ENCODE data around the gene PKP3.

Gene PKP3

DNA sequence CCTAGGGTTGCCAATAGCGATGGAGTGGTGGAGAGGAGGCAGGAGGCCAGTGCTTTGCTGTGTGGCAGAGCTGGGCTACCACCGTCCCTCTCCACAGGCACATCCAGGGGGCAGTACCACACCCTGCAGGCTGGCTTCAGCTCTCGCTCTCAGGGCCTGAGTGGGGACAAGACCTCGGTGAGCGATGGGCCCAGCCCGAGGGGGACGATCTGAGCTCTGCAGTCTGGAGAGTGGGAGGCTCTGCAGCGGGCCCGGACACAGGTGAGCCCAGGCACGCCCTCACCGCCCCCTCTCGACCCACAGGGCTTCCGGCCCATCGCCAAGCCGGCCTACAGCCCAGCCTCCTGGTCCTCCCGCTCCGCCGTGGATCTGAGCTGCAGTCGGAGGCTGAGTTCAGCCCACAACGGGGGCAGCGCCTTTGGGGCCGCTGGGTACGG lies 2.5 kb downstream of the PKP3 start:
- TF ChIP-seq FOXP2 (optimal IDR thresholded peaks at IDR 0.05; ENCODE audit: borderline replicate concordance, extremely low read depth, extremely low read length, insufficient read depth) (no peak), TAF1 (IDR thresholded peaks at IDR 0.05; ENCODE audit: borderline replicate concordance, insufficient read depth, low read length) (no peak), SIN3A (IDR thresholded peaks at IDR 0.05; ENCODE audit: borderline replicate concordance, insufficient read depth, low read length) (no peak), POLR2AphosphoS5 (IDR thresholded peaks at IDR 0.05; ENCODE audit: low read depth, low read length) (no peak)
- TF ChIP-seq, protein P1, sequence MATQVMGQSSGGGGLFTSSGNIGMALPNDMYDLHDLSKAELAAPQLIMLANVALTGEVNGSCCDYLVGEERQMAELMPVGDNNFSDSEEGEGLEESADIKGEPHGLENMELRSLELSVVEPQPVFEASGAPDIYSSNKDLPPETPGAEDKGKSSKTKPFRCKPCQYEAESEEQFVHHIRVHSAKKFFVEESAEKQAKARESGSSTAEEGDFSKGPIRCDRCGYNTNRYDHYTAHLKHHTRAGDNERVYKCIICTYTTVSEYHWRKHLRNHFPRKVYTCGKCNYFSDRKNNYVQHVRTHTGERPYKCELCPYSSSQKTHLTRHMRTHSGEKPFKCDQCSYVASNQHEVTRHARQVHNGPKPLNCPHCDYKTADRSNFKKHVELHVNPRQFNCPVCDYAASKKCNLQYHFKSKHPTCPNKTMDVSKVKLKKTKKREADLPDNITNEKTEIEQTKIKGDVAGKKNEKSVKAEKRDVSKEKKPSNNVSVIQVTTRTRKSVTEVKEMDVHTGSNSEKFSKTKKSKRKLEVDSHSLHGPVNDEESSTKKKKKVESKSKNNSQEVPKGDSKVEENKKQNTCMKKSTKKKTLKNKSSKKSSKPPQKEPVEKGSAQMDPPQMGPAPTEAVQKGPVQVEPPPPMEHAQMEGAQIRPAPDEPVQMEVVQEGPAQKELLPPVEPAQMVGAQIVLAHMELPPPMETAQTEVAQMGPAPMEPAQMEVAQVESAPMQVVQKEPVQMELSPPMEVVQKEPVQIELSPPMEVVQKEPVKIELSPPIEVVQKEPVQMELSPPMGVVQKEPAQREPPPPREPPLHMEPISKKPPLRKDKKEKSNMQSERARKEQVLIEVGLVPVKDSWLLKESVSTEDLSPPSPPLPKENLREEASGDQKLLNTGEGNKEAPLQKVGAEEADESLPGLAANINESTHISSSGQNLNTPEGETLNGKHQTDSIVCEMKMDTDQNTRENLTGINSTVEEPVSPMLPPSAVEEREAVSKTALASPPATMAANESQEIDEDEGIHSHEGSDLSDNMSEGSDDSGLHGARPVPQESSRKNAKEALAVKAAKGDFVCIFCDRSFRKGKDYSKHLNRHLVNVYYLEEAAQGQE (IDR thresholded peaks at IDR 0.05; ENCODE audit: insufficient read depth in 1 of 2, low read depth in 2 of 2, low read length in 2 of 2), result no peak

DNA sequence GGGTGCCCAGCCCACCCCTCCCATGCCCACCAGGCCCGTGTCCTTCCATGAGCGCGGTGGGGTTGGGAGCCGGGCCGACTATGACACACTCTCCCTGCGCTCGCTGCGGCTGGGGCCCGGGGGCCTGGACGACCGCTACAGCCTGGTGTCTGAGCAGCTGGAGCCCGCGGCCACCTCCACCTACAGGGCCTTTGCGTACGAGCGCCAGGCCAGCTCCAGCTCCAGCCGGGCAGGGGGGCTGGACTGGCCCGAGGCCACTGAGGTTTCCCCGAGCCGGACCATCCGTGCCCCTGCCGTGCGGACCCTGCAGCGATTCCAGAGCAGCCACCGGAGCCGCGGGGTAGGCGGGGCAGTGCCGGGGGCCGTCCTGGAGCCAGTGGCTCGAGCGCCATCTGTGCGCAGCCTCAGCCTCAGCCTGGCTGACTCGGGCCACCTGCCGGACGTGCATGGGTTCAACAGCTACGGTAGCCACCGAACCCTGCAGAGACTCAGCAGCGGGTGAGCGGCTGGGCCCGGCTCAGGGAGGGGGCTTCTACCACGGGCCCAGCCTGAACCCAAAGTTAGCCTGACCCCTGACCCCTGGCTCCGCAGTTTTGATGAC lies 3.0 kb downstream of the PKP3 start:
- TF ChIP-seq FOXP2 (optimal IDR thresholded peaks at IDR 0.05; ENCODE audit: borderline replicate concordance, extremely low read depth, extremely low read length, insufficient read depth), result no peak
- TF ChIP-seq TAF1 (IDR thresholded peaks at IDR 0.05; ENCODE audit: borderline replicate concordance, insufficient read depth, low read length), result no peak
- TF ChIP-seq SIN3A (IDR thresholded peaks at IDR 0.05; ENCODE audit: borderline replicate concordance, insufficient read depth, low read length), result no peak
- TF ChIP-seq, protein P1 (IDR thresholded peaks at IDR 0.05; ENCODE audit: insufficient read depth in 1 of 2, low read depth in 2 of 2, low read length in 2 of 2), result no peak
- TF ChIP-seq POLR2AphosphoS5 (IDR thresholded peaks at IDR 0.05; ENCODE audit: low read depth, low read length), result no peak

DNA sequence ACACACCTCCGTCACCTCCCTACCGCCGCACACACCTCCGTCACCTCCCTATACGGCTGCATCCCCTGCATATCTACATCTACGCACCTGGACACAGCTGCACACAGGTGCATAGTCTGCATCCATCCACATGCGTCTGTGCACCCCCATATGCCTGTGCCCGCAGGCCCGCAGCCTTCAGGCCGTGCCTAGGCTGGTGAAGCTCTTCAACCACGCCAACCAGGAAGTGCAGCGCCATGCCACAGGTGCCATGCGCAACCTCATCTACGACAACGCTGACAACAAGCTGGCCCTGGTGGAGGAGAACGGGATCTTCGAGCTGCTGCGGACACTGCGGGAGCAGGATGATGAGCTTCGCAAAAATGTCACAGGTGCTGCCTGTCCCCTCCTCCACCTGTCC lies 4.8 kb downstream of the PKP3 start:
- no peak for TF ChIP-seq TAF1 (IDR thresholded peaks at IDR 0.05; ENCODE audit: borderline replicate concordance, insufficient read depth, low read length)
- TF ChIP-seq FOXP2 (optimal IDR thresholded peaks at IDR 0.05; ENCODE audit: borderline replicate concordance, extremely low read depth, extremely low read length, insufficient read depth), result no peak
- TF ChIP-seq, protein P1 (IDR thresholded peaks at IDR 0.05; ENCODE audit: insufficient read depth in 1 of 2, low read depth in 2 of 2, low read length in 2 of 2), result no peak
- no peak for TF ChIP-seq POLR2AphosphoS5 (IDR thresholded peaks at IDR 0.05; ENCODE audit: low read depth, low read length)
- no peak for TF ChIP-seq SIN3A (IDR thresholded peaks at IDR 0.05; ENCODE audit: borderline replicate concordance, insufficient read depth, low read length)

DNA sequence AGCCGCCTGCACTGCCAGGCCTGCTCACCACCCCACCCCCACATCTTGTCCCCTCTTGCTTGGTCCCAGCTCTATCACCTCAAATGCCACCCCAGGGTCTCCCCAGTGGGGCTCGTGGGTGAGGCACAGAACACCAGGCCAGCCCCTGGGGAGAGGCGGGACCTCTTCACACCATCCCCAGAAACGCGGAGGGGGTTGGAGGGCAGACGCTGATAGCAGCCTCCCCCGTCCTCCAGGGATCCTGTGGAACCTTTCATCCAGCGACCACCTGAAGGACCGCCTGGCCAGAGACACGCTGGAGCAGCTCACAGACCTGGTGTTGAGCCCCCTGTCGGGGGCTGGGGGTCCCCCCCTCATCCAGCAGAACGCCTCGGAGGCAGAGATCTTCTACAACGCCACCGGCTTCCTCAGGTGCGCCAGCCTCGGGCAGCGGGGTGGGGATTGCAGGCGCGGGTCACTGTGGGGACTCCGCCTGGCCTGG lies 5.8 kb downstream of the PKP3 start:
- TF ChIP-seq POLR2AphosphoS5 (IDR thresholded peaks at IDR 0.05; ENCODE audit: low read depth, low read length), result no peak
- TF ChIP-seq FOXP2 (optimal IDR thresholded peaks at IDR 0.05; ENCODE audit: borderline replicate concordance, extremely low read depth, extremely low read length, insufficient read depth), result no peak
- TF ChIP-seq SIN3A (IDR thresholded peaks at IDR 0.05; ENCODE audit: borderline replicate concordance, insufficient read depth, low read length), result no peak
- no peak for TF ChIP-seq TAF1 (IDR thresholded peaks at IDR 0.05; ENCODE audit: borderline replicate concordance, insufficient read depth, low read length)
- TF ChIP-seq, protein P1 (IDR thresholded peaks at IDR 0.05; ENCODE audit: insufficient read depth in 1 of 2, low read depth in 2 of 2, low read length in 2 of 2), result no peak
